ES-I3 (cell line): ENCODE data around the gene EGFL7.

ENCODE experiments used
- H3K36me3 ChIP-seq: 2 replicates; pipeline ENCODE4 v1.6.1; 2013; ENCODE audit warnings: mild to moderate bottlenecking, low read length, control low read depth, moderate library complexity; ENCODE audit not compliant: insufficient read depth
- H3K4me1 ChIP-seq: 2 replicates; pipeline ENCODE4 v1.6.1; 2013; ENCODE audit warnings: mild to moderate bottlenecking, control low read depth, low read length; ENCODE audit not compliant: insufficient read depth
- H3K9ac ChIP-seq: 2 replicates; pipeline ENCODE4 v1.6.1; 2013; ENCODE audit warnings: low read depth, mild to moderate bottlenecking, low read length, moderate library complexity
- H3K9me3 ChIP-seq: 2 replicates; pipeline ENCODE4 v1.6.1; 2013; ENCODE audit warnings: mild to moderate bottlenecking, low read length, moderate library complexity; ENCODE audit not compliant: control insufficient read depth, insufficient read depth

Gene EGFL7

GRCh38 chr9:136693490-136694162 is 30.9 kb downstream of the EGFL7 start:
- H3K9me3 ChIP-seq, result no peaks in the 10 kb centered on the region
- no peak overlapping the region for H3K9ac ChIP-seq
- H3K4me1 ChIP-seq, result no peaks in the 10 kb centered on the region; the same call in 1 of the 2 replicates
- no peaks in the 10 kb centered on the region for H3K36me3 ChIP-seq

- H3K4me1 ChIP-seq, result no peaks in the 10 kb centered on the region; the same call in 1 of the 2 replicates
- H3K9me3 ChIP-seq, result no peaks in the 10 kb centered on the region
- no peaks in the 10 kb centered on the region for H3K36me3 ChIP-seq
- H3K9ac ChIP-seq, result no peak overlapping the region
Measured at GRCh38 chr9:136694163-136694871, 31.6 kb downstream of the EGFL7 start.

GRCh38 chr9:136694872-136695247 is 32.1 kb downstream of the EGFL7 start:
- Histone ChIP-seq H3K4me1 (no peaks in the 10 kb centered on the region; the same call in 1 of the 2 replicates), H3K9ac (no peak overlapping the region), H3K9me3 (no peaks in the 10 kb centered on the region), H3K36me3 (no peaks in the 10 kb centered on the region)

GRCh38 chr9:136695435-136695895 is 32.7 kb downstream of the EGFL7 start:
- H3K9me3 ChIP-seq, result no peaks in the 10 kb centered on the region
- no peaks in the 10 kb centered on the region; the same call in 1 of the 2 replicates for H3K4me1 ChIP-seq
- no peak overlapping the region for H3K9ac ChIP-seq
- H3K36me3 ChIP-seq, result no peaks in the 10 kb centered on the region

GRCh38 chr9:136695955-136696354 is 33.2 kb downstream of the EGFL7 start:
- no peak overlapping the region for H3K9ac ChIP-seq
- H3K9me3 ChIP-seq, result no peaks in the 10 kb centered on the region
- H3K4me1 ChIP-seq, result peaks cover 2% of the 10 kb centered on the region; the same call in 1 of the 2 replicates
- no peaks in the 10 kb centered on the region for H3K36me3 ChIP-seq

GRCh38 chr9:136696502-136696901 is 33.8 kb downstream of the EGFL7 start:
- no peaks in the 10 kb centered on the region for H3K36me3 ChIP-seq
- no peak overlapping the region for H3K9ac ChIP-seq
- H3K4me1 ChIP-seq, result peaks cover 6% of the 10 kb centered on the region; the same call in 1 of the 2 replicates
- no peaks in the 10 kb centered on the region for H3K9me3 ChIP-seq

- Histone ChIP-seq H3K4me1 (peaks cover 6% of the 10 kb centered on the region; the same call in 1 of the 2 replicates), H3K36me3 (no peaks in the 10 kb centered on the region), H3K9me3 (no peaks in the 10 kb centered on the region), H3K9ac (no peak overlapping the region)
Measured at GRCh38 chr9:136697146-136697820, 34.6 kb downstream of the EGFL7 start.

- Histone ChIP-seq H3K9ac (no peak overlapping the region), H3K36me3 (no peaks in the 10 kb centered on the region), H3K4me1 (peaks cover 6% of the 10 kb centered on the region; the same call in 1 of the 2 replicates), H3K9me3 (no peaks in the 10 kb centered on the region)
Measured at GRCh38 chr9:136697821-136698526, 35.3 kb downstream of the EGFL7 start.

GRCh38 chr9:136698635-136699246 is 36.0 kb downstream of the EGFL7 start:
- no peaks in the 10 kb centered on the region for H3K9me3 ChIP-seq
- peaks cover 6% of the 10 kb centered on the region; the same call in 1 of the 2 replicates for H3K4me1 ChIP-seq
- H3K36me3 ChIP-seq, result no peaks in the 10 kb centered on the region
- no peak overlapping the region for H3K9ac ChIP-seq

GRCh38 chr9:136700304-136700703 is 37.6 kb downstream of the EGFL7 start:
- peaks cover 6% of the 10 kb centered on the region; the same call in 1 of the 2 replicates for H3K4me1 ChIP-seq

GRCh38 chr9:136700959-136701667 is 38.4 kb downstream of the EGFL7 start:
- H3K9ac ChIP-seq, result peak overlapping the region; percentile 34; the same call in 1 of the 2 replicates
- H3K36me3 ChIP-seq, result no peaks in the 10 kb centered on the region
- peaks cover 6% of the 10 kb centered on the region; the same call in 1 of the 2 replicates for H3K4me1 ChIP-seq
- no peaks in the 10 kb centered on the region for H3K9me3 ChIP-seq

More at GRCh38 chr9:136700304-136700703, 37.6 kb downstream of the EGFL7 start:
- H3K36me3 ChIP-seq, result no peaks in the 10 kb centered on the region
- H3K9ac ChIP-seq, result no peak overlapping the region
- no peaks in the 10 kb centered on the region for H3K9me3 ChIP-seq

- no peaks in the 10 kb centered on the region for H3K9me3 ChIP-seq
- H3K4me1 ChIP-seq, result peaks cover 6% of the 10 kb centered on the region; the same call in 1 of the 2 replicates
- peak overlapping the region; percentile 34; the same call in 1 of the 2 replicates for H3K9ac ChIP-seq
- no peaks in the 10 kb centered on the region for H3K36me3 ChIP-seq
Measured at GRCh38 chr9:136701668-136702053, 38.9 kb downstream of the EGFL7 start.

GRCh38 chr9:136703276-136703860 is 40.7 kb downstream of the EGFL7 start:
- no peaks in the 10 kb centered on the region for H3K36me3 ChIP-seq
- no peaks in the 10 kb centered on the region for H3K9me3 ChIP-seq
- H3K9ac ChIP-seq, result no peak overlapping the region
- H3K4me1 ChIP-seq, result peaks cover 6% of the 10 kb centered on the region; the same call in 1 of the 2 replicates
